ENCODE results near the gene SPINK5.
A peak's percentile ranks its signal among the peaks of the same experiment; 100 is the strongest.

The SPINK5 gene

GRCh38 chr5:148091991-148092964, 28.5 kb downstream of the SPINK5 start:
- no peak for DNase-seq

- DNase-seq = no peak
Observed at GRCh38 chr5:148094336-148094735, 30.6 kb downstream of the SPINK5 start.

GRCh38 chr5:148104226-148104625, 40.4 kb downstream of the SPINK5 start:
- no peak for DNase-seq

- peak; percentile 16 to 44 for DNase-seq
Observed at GRCh38 chr5:148107608-148108007, 43.8 kb downstream of the SPINK5 start.

GRCh38 chr5:148113243-148113642, 49.5 kb downstream of the SPINK5 start:
- no peak for DNase-seq

GRCh38 chr5:148120317-148120716, 56.5 kb downstream of the SPINK5 start:
- DNase-seq = no peak

GRCh38 chr5:148125641-148126040, 61.9 kb downstream of the SPINK5 start:
- DNase-seq = peak in 1 of 2 experiments; percentile 6

GRCh38 chr5:148135091-148136048, 71.6 kb downstream of the SPINK5 start:
- no peak for DNase-seq

- no peak for DNase-seq
Observed at GRCh38 chr5:148140846-148141245, 77.1 kb downstream of the SPINK5 start.

GRCh38 chr5:148141645-148142044, 77.9 kb downstream of the SPINK5 start:
- DNase-seq = no peak

GRCh38 chr5:148145916-148146315, 82.1 kb downstream of the SPINK5 start:
- no peak for DNase-seq

GRCh38 chr5:148146487-148146886, 82.7 kb downstream of the SPINK5 start:
- DNase-seq = no peak

GRCh38 chr5:148147415-148147814, 83.6 kb downstream of the SPINK5 start:
- DNase-seq = no peak

GRCh38 chr5:148151872-148152271, 88.1 kb downstream of the SPINK5 start:
- no peak for DNase-seq

GRCh38 chr5:148152781-148153180, 89.0 kb downstream of the SPINK5 start:
- DNase-seq = no peak

GRCh38 chr5:148156609-148157008, 92.8 kb downstream of the SPINK5 start:
- DNase-seq = no peak

GRCh38 chr5:148162038-148162437, 98.3 kb downstream of the SPINK5 start:
- no peak for DNase-seq

- DNase-seq = no peak
Observed at GRCh38 chr5:148163345-148163744, 99.6 kb downstream of the SPINK5 start.

GRCh38 chr5:148166550-148167283, 102.9 kb downstream of the SPINK5 start:
- DNase-seq = peak; percentile 12 to 71

- no peak for DNase-seq
Observed at GRCh38 chr5:148168246-148168645, 104.5 kb downstream of the SPINK5 start, which contains the start of gene SPINK14. Gene SPINK14 (plus strand): TSS chr5:148168546. CDS start chr5:148169733, 1,187 bp downstream.

- DNase-seq = no peak
Observed at GRCh38 chr5:148172377-148172776, 108.6 kb downstream of the SPINK5 start.

- DNase-seq = peak in 1 of 2 experiments; percentile 63
Observed at GRCh38 chr5:148176480-148176879, 112.7 kb downstream of the SPINK5 start.
